SU-DHL-6 (cell line): Measurements from ENCODE around the gene CD93.

ENCODE experiments used
- H2AFZ ChIP-seq: fragments of 200-600 bp; sonication (generic); 2 replicates; pipeline ENCODE4 v1.6.1; 2014; ENCODE audit warnings: low read depth, mild to moderate bottlenecking, moderate library complexity, mixed read lengths, antibody characterized with exemption, low read length; ENCODE audit not compliant: severe bottlenecking
- H3F3A ChIP-seq: fragments of 200-600 bp; shearing (Covaris generic); 2 replicates; pipeline ENCODE4 v1.6.0; 2016; ENCODE audit warnings: antibody characterized with exemption, mild to moderate bottlenecking; ENCODE audit not compliant: insufficient read depth
- H3K27ac ChIP-seq: fragments of 200-600 bp; sonication (generic); 2 replicates; pipeline ENCODE4 v1.5.1; 2016; ENCODE audit warnings: low read depth, mild to moderate bottlenecking, low read length, moderate library complexity, mixed read lengths
- H3K27me3 ChIP-seq: fragments of 200-600 bp; sonication (generic), shearing (Covaris generic); 2 replicates; pipeline ENCODE4 v1.6.0; 2014; ENCODE audit warnings: mild to moderate bottlenecking, low read length
- H3K36me3 ChIP-seq: fragments of 200-600 bp; sonication (generic); 2 replicates; pipeline ENCODE4 v1.6.1; 2014; ENCODE audit warnings: mild to moderate bottlenecking, low read length, mixed read lengths
- H3K4me2 ChIP-seq: fragments of 300-600, 200-600 bp; shearing (Covaris generic), sonication (generic); 2 replicates; pipeline ENCODE4 v1.6.0; 2014; ENCODE audit warnings: low read length, low read depth, mild to moderate bottlenecking; ENCODE audit not compliant: poor library complexity, severe bottlenecking
- H3K4me3 ChIP-seq: fragments of 200-600 bp; sonication (generic); 2 replicates; pipeline ENCODE4 v1.5.1; 2014; ENCODE audit warnings: antibody characterized with exemption, low read length, mild to moderate bottlenecking, mixed read lengths; ENCODE audit not compliant: insufficient read depth, poor library complexity, severe bottlenecking
- H3K79me2 ChIP-seq: fragments of 200-600 bp; sonication (generic); 2 replicates; pipeline ENCODE4 v1.6.1; 2014; ENCODE audit warnings: mild to moderate bottlenecking, low read length, moderate library complexity; ENCODE audit not compliant: insufficient read depth
- H3K9ac ChIP-seq: fragments of 200-600 bp; sonication (generic); 2 replicates; pipeline ENCODE4 v1.7.0; 2014; ENCODE audit warnings: mild to moderate bottlenecking, low read length
- H3K9me2 ChIP-seq: fragments of 200-600 bp; sonication (generic); replicated peaks from 2 replicates; pipeline ENCODE4 v1.6.1; 2014; ENCODE audit warnings: low read length; ENCODE audit not compliant: insufficient read depth
- H3K9me3 ChIP-seq: fragments of 200-600 bp; sonication (generic); 2 replicates; pipeline ENCODE4 v1.6.1; 2014; ENCODE audit warnings: low read length, mixed read lengths; ENCODE audit not compliant: insufficient read depth
- H4K20me1 ChIP-seq: fragments of 200-600 bp; sonication (generic); 2 replicates; pipeline ENCODE4 v1.6.1; 2014; ENCODE audit warnings: low read depth, mild to moderate bottlenecking, antibody characterized with exemption, low read length, moderate library complexity, mixed read lengths
- CTCF ChIP-seq: fragments of 200-600 bp; sonication (generic); IDR thresholded peaks from one replicate; pipeline ENCODE4 v1.5.1; 2017; ENCODE audit warnings: antibody characterized with exemption, mild to moderate bottlenecking, low read length, moderate library complexity; ENCODE audit not compliant: insufficient read depth, poor library complexity, severe bottlenecking
- EZH2phosphoT487 ChIP-seq: fragments of 200-600 bp; sonication (generic), shearing (Covaris generic); conservative IDR thresholded peaks from 2 replicates; pipeline ENCODE4 v1.6.1; 2018; ENCODE audit warnings: mild to moderate bottlenecking, antibody characterized with exemption, low read length, moderate library complexity, mixed read lengths

CD93 gene

DNA sequence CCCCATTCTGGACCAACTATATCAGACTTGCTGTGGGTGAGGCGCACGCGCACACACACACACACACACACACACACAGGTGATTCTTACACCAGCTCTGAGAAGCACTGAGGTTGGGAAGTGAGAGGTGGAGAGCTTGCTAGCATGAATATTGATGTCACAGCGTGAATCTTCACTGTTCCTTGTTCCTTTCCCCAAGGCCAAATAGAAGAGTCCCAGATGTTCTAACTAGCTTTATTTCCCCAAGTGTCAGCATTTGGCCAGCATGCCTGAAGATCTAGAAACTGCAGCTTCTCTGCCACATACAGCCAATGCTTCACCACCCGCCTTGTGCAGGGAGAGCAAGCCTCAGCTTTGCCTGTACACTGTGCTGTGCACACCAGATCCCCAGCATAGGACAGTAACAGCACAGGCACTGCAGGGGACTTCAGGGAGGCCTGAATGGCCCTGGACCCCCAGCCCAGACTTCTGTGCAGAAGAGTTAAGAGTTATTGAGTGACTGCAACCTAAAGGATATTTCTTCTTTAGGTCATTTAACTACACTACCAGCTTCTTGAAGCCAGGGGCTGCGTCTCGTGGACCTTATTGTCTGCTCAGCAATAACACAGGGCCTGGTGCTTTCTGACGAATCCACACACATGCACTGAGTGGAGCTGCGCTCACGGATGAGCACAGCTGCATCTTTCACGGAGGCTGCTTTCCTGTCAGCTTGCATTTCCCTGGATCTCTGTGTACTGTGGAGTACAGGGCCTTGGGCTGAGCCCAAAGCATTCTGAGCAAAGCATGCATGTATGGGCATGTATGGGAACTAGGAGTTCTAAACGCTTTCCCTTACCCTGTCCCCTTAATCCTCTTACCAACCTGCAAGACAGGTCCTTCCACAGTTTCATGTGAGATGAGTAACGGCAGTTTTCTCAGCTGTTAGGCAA lies 13.9 kb upstream of the CD93 start:
- Histone ChIP-seq H3F3A (no peaks in the 10 kb centered on the region), H3K27ac (no peak overlapping the region), H3K4me2 (no peak overlapping the region), H3K27me3 (no peaks in the 10 kb centered on the region), H3K79me2 (no peaks in the 10 kb centered on the region), H4K20me1 (no peaks in the 10 kb centered on the region), H3K9me3 (no peaks in the 10 kb centered on the region), H3K9me2 (no peaks in the 10 kb centered on the region), H3K4me3 (no peak overlapping the region), H2AFZ (no peak overlapping the region), H3K9ac (no peak overlapping the region), H3K36me3 (no peaks in the 10 kb centered on the region)
- no peak for TF ChIP-seq EZH2phosphoT487
- no peak for TF ChIP-seq CTCF

DNA sequence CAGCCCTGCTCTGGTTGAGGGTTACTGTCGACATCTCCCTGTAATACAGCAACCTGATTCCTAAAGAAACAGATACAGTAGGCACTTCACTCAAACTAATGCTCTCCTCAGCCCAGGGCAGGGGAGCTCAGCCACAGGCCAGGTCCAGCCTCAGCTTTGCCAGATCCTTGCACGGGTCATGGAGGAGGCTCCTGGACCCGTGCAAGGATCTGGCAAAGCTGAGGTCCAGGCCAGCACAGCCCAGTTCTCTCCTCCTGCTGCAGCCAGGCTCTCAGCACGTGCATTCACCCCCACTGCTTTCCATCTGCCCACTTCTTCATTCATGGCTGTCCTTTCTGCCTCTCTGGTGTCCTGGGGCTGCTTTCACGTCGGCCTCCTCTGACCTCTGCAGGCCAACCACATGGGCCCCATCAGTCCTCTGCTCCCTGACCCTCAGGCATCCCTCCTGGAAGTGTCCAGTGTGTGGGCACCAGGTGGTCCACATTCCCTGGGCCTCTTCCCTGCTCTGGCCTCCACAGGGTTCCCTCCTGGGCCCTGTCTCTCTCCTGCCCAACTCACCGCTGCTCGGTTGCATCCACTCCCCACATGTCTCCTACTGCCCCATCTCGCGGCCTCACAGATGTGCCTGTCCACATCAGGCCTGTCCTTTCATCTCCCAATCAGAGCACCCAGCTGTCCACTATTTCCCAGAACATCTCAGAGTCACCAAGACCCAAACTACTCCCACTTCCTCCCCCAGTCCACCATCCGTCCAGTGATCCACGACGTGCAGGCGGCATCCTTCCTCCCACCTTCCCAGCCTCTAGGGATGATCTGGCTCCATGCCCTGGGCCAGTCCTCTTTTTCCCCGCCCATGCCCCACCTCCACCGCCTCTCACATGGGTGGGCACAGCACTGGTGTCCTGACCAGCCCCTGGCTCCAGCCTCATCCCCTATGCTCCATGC lies 11.8 kb upstream of the CD93 start:
- H3K9me3 ChIP-seq = no peaks in the 10 kb centered on the region
- H3K4me2 ChIP-seq = no peak overlapping the region
- no peaks in the 10 kb centered on the region for H3K9me2 ChIP-seq
- H3K9ac ChIP-seq = no peak overlapping the region
- TF ChIP-seq CTCF = no peak
- TF ChIP-seq EZH2phosphoT487 = no peak
- H3F3A ChIP-seq = no peaks in the 10 kb centered on the region
- no peaks in the 10 kb centered on the region for H3K79me2 ChIP-seq
- no peaks in the 10 kb centered on the region for H4K20me1 ChIP-seq
- no peak overlapping the region for H3K27ac ChIP-seq
- no peaks in the 10 kb centered on the region for H3K36me3 ChIP-seq
- H3K4me3 ChIP-seq = no peak overlapping the region
- no peaks in the 10 kb centered on the region for H3K27me3 ChIP-seq
- no peak overlapping the region for H2AFZ ChIP-seq

DNA sequence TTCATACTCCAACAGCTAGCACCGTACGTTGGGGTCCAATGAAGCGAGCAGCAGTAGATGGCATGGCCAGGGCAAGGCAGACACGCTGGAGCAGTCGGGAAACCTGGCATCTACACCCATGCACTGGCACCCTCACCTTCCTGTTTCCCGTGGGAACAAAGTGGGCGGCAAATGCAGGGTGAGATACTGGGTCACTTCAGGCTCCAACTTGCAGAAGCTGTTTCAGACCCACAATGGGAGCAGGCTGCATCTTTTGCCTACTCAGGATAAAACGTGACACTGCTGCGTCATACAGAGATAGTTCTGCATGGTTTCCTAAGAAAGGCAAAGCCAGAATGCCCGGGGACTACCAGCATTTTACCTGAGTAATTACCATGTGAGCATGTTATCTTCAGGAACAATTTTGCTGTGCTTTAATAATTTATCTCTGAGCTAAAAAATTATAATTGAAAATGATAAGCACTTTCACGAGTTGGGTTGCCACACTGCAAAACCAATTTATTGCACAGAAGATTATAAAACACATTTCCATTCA lies 10.9 kb upstream of the CD93 start:
- H2AFZ ChIP-seq = no peak overlapping the region
- no peak overlapping the region for H3K9ac ChIP-seq
- no peak overlapping the region for H3K4me3 ChIP-seq
- no peaks in the 10 kb centered on the region for H3K79me2 ChIP-seq
- no peaks in the 10 kb centered on the region for H3K9me3 ChIP-seq
- no peak overlapping the region for H3K27ac ChIP-seq
- no peaks in the 10 kb centered on the region for H3K36me3 ChIP-seq
- H3K9me2 ChIP-seq = no peaks in the 10 kb centered on the region
- no peak overlapping the region for H3K4me2 ChIP-seq
- no peaks in the 10 kb centered on the region for H4K20me1 ChIP-seq
- H3K27me3 ChIP-seq = no peaks in the 10 kb centered on the region
- TF ChIP-seq EZH2phosphoT487 = no peak
- no peak for TF ChIP-seq CTCF
- H3F3A ChIP-seq = no peaks in the 10 kb centered on the region
